DOHH2 (cell line): ENCODE measurements around the gene TMEM200B.

ENCODE experiments used
- H3F3A ChIP-seq: fragments of 200-600 bp; sonication (generic), shearing (Covaris generic); 2 replicates; pipeline ENCODE4 v1.6.0; 2016; ENCODE audit warnings: antibody characterized with exemption, mild to moderate bottlenecking; ENCODE audit not compliant: control insufficient read depth, insufficient read depth
- H3K27ac ChIP-seq: fragments of 200-600 bp; sonication (generic); 2 replicates; pipeline ENCODE4 v1.5.1; 2014; ENCODE audit warnings: low read depth, mild to moderate bottlenecking, low read length, moderate library complexity
- H3K27me3 ChIP-seq: fragments of 200-600 bp; sonication (generic); 2 replicates; pipeline ENCODE4 v1.6.1; 2014; ENCODE audit warnings: mild to moderate bottlenecking, low read length, mixed read lengths; ENCODE audit not compliant: control insufficient read depth
- H3K36me3 ChIP-seq: fragments of 200-600 bp; sonication (generic); 2 replicates; pipeline ENCODE4 v1.6.1; 2014; ENCODE audit warnings: mild to moderate bottlenecking, low read length, moderate library complexity, mixed read lengths; ENCODE audit not compliant: control insufficient read depth
- H3K4me1 ChIP-seq: fragments of 200-600 bp; sonication (generic); 2 replicates; pipeline ENCODE4 v1.6.1; 2014; ENCODE audit warnings: mild to moderate bottlenecking, low read length, mixed read lengths; ENCODE audit not compliant: control insufficient read depth
- H3K4me2 ChIP-seq: fragments of 200-600 bp; sonication (generic); 2 replicates; pipeline ENCODE4 v1.6.0; 2014; ENCODE audit warnings: mild to moderate bottlenecking, low read length, moderate library complexity
- H3K4me3 ChIP-seq: fragments of 200-600 bp; sonication (generic); 2 replicates; pipeline ENCODE4 v1.5.1; 2014; ENCODE audit warnings: mild to moderate bottlenecking, low read length, mixed read lengths
- H3K79me2 ChIP-seq: fragments of 200-600 bp; sonication (generic); 2 replicates; pipeline ENCODE4 v1.6.1; 2014; ENCODE audit warnings: mild to moderate bottlenecking, low read length, mixed read lengths; ENCODE audit not compliant: control insufficient read depth
- H3K9me2 ChIP-seq: fragments of 200-600 bp; sonication (generic); replicated peaks from 2 replicates; pipeline ENCODE4 v1.6.1; 2014; ENCODE audit warnings: mild to moderate bottlenecking, low read length, mixed read lengths; ENCODE audit not compliant: control insufficient read depth
- H3K9me3 ChIP-seq: fragments of 200-600 bp; sonication (generic); 2 replicates; pipeline ENCODE4 v1.6.1; 2014; ENCODE audit warnings: antibody characterized with exemption, low read length, mixed read lengths; ENCODE audit not compliant: control insufficient read depth, insufficient read depth
- H4K20me1 ChIP-seq: fragments of 200-600 bp; sonication (generic); 2 replicates; pipeline ENCODE4 v1.6.0; 2014; ENCODE audit warnings: low read depth, mild to moderate bottlenecking, antibody characterized with exemption, low read length, moderate library complexity; ENCODE audit not compliant: control insufficient read depth, insufficient read depth
- EZH2phosphoT487 ChIP-seq: fragments of 200-600 bp; sonication (generic); IDR thresholded peaks from 2 replicates; pipeline ENCODE4 v1.6.1; 2017; ENCODE audit warnings: borderline replicate concordance, mild to moderate bottlenecking, antibody characterized with exemption, low read length, moderate library complexity, mixed read lengths
- TF ChIP-seq, protein P1 (sequence below): fragments of 200-600 bp; sonication (generic); IDR thresholded peaks from one replicate; pipeline ENCODE4 v1.5.1; 2014; ENCODE audit warnings: antibody characterized with exemption, mild to moderate bottlenecking, low read depth, low read length; ENCODE audit not compliant: poor library complexity, severe bottlenecking

Gene TMEM200B

DNA sequence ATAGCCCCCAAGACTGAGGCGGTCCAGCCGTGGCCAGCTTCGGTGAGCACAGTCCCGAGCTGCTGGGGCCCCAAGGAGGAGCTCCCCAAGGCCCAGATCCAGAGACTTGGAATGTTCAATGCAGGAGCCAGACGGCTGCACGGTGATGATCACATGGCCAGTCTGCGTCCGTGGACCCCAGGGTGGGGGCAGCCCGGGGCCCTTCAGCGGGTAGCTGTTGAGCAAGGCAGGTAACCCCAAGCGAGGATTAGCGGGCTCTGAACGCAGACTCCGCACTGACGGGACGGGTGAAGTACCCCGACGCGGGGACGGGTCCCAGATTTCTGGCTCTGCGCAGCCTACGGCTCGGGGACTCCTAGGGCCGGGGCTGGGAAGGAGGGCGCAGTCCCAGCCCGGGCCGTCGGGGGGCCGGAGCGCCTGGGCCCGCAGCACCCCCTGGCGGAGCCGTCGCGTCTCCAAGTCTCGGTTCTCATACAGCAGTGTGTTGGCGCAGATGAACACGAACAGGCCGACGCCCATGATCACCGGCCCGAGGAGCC lies 2.7 kb downstream of the TMEM200B start:
- Histone ChIP-seq H3K27ac (no peak overlapping the region), H3K9me2 (no peaks in the 10 kb centered on the region), H3K27me3 (peaks cover 40% of the 10 kb centered on the region), H3K79me2 (no peaks in the 10 kb centered on the region), H3F3A (peaks cover 6% of the 10 kb centered on the region; the same call in 1 of the 2 replicates), H3K4me2 (peak overlapping the region; percentile 25; the same call in 1 of the 2 replicates), H3K36me3 (no peaks in the 10 kb centered on the region; the same call in none of the 2 replicates), H3K4me1 (peaks cover 12% of the 10 kb centered on the region), H3K4me3 (no peak overlapping the region), H4K20me1 (0 out of 2 replicates have a peak, but pooled peaks cover 5% of the 10 kb centered on the region), H3K9me3 (no peaks in the 10 kb centered on the region)
- TF ChIP-seq, protein P1, sequence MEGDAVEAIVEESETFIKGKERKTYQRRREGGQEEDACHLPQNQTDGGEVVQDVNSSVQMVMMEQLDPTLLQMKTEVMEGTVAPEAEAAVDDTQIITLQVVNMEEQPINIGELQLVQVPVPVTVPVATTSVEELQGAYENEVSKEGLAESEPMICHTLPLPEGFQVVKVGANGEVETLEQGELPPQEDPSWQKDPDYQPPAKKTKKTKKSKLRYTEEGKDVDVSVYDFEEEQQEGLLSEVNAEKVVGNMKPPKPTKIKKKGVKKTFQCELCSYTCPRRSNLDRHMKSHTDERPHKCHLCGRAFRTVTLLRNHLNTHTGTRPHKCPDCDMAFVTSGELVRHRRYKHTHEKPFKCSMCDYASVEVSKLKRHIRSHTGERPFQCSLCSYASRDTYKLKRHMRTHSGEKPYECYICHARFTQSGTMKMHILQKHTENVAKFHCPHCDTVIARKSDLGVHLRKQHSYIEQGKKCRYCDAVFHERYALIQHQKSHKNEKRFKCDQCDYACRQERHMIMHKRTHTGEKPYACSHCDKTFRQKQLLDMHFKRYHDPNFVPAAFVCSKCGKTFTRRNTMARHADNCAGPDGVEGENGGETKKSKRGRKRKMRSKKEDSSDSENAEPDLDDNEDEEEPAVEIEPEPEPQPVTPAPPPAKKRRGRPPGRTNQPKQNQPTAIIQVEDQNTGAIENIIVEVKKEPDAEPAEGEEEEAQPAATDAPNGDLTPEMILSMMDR, result peak; percentile 82
- TF ChIP-seq EZH2phosphoT487, result no peak

GRCh38 chr1:29120367-29120766 lies 3.3 kb downstream of the TMEM200B start:
- H3K79me2 ChIP-seq, result no peaks in the 10 kb centered on the region
- H3K4me2 ChIP-seq, result no peak overlapping the region
- peaks cover 3% of the 10 kb centered on the region for H3K36me3 ChIP-seq
- 0 out of 2 replicates have a peak, but pooled peaks cover 5% of the 10 kb centered on the region for H4K20me1 ChIP-seq
- H3K9me3 ChIP-seq, result no peaks in the 10 kb centered on the region
- TF ChIP-seq, protein P1, result no peak
- TF ChIP-seq EZH2phosphoT487, result no peak
- no peak overlapping the region for H3K4me3 ChIP-seq
- H3K4me1 ChIP-seq, result peaks cover 12% of the 10 kb centered on the region
- H3F3A ChIP-seq, result peaks cover 6% of the 10 kb centered on the region; the same call in 1 of the 2 replicates
- peaks cover 34% of the 10 kb centered on the region for H3K27me3 ChIP-seq
- H3K27ac ChIP-seq, result no peak overlapping the region
- no peaks in the 10 kb centered on the region for H3K9me2 ChIP-seq

GRCh38 chr1:29119121-29119929 lies 4.4 kb downstream of the TMEM200B start:
- peaks cover 3% of the 10 kb centered on the region for H3K36me3 ChIP-seq

More at GRCh38 chr1:29119121-29119929, 4.4 kb downstream of the TMEM200B start:
- Histone ChIP-seq H3K9me3 (no peaks in the 10 kb centered on the region), H3K4me3 (no peak overlapping the region), H3K9me2 (no peaks in the 10 kb centered on the region), H3F3A (peaks cover 6% of the 10 kb centered on the region; the same call in 1 of the 2 replicates), H3K27me3 (peaks cover 23% of the 10 kb centered on the region), H4K20me1 (0 out of 2 replicates have a peak, but pooled peaks cover 5% of the 10 kb centered on the region), H3K79me2 (no peaks in the 10 kb centered on the region), H3K4me2 (no peak overlapping the region), H3K27ac (no peak overlapping the region), H3K4me1 (peaks cover 10% of the 10 kb centered on the region)
- no peak for TF ChIP-seq EZH2phosphoT487
- TF ChIP-seq, protein P1, result no peak
